HG03108 (cell line): ENCODE measurements around the gene PIGS.

Experiments
- ATAC-seq: cut with Tn5 transposase; IDR thresholded peaks from one replicate; pipeline ENCODE4 v1.9.1; 2021; ENCODE audit warnings: moderate library complexity; ENCODE audit not compliant: unreplicated experiment

The PIGS gene

DNA sequence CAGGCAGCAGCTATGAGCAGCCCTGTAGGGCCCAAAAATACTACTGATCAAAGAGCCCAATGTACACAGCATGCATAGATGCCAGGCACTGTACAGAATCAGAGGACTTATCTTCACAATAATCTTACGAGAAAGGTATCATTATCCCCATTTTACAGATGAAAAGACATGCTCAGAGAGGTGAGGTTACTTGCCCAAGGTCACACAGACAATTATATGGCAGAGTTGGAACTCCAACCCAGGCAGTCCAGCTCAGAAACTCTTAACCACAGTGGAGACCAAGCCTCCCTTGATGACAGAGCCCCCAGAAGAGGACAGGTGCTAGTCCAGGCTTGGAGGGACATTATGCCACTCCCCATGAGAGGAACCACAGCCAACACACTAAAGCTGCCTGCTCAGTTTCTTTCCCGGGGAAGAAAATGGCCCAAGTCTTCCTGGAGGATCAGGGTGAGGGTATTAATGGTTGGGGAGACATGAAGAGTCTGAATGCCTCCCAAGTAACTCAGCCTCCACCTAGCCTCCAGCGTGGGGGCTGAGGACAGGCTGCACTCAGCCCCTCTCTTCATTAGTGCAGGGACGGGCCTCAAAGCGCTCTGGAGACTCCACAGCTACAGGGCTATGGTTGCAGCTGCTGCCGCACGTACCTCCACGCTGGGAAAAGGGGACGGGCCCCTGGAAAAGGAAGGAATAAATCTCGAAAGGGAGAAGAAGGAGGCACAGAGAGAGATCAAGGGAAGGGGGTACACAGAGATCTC lies 19.7 kb downstream of the PIGS start:
- ATAC-seq, result no peak

DNA sequence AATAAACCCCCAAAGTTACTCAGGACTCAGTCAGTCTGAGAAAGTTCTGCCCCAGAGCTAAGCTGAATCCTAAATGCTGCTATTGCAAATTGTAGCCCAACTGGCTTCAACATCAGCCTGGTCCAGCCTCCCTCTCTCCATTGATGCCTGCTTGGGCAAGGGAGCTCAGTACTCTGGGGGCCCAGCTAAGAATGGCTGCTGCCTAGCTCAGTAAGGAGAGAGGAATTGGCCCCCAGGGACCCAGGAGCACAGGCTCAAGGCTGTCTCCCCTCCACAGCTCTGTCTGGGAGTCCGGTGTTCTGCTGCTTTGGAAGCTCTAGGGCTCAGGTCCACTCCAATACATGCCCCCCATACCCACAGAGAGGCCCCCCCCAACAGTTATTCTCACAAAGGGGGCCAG lies 20.5 kb downstream of the PIGS start:
- ATAC-seq, result no peak

DNA sequence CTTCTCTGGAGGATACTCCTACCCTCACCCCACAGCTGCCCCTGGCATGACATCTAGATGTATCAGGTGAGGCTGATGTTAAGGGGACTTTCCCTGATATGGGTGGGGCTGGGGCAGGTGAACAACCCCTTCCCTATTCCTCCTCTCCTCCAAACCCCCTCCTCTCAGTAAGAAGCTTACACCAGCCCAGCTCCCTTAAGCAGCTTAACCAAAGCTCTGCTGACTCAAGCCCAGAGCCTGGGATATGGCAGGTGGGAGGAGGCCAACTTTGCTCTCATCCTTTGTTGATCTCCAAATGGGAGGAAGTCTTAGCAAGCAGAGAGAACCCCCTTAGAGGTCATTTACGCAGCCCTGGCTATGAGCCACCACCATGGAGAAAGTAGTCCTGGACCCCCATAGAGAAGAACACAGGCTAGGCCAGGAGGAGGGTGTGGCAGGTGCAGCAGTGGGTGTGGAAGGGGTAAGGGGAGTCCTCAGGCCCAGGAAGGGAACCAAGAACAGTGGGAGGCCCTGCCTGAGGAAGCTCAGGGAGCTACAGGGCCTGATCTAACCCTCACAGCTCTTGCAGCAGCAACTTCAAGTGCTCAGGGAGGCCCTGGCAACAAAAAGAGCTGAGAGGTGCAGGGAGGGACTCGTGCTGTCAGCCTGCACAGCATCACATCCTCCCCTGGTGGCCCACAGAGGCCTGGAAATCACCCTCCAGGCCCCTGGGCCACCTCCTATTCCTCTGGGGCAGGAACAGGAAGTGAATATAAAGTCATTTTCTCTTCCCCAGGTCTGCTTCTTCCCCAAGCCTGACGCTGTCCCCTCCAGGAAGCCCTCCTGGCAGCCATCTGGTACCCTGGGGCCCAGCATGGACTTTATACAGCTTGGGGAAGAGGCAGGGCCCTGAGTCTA lies 21.8 kb downstream of the PIGS start:
- ATAC-seq, result peak; percentile 48

DNA sequence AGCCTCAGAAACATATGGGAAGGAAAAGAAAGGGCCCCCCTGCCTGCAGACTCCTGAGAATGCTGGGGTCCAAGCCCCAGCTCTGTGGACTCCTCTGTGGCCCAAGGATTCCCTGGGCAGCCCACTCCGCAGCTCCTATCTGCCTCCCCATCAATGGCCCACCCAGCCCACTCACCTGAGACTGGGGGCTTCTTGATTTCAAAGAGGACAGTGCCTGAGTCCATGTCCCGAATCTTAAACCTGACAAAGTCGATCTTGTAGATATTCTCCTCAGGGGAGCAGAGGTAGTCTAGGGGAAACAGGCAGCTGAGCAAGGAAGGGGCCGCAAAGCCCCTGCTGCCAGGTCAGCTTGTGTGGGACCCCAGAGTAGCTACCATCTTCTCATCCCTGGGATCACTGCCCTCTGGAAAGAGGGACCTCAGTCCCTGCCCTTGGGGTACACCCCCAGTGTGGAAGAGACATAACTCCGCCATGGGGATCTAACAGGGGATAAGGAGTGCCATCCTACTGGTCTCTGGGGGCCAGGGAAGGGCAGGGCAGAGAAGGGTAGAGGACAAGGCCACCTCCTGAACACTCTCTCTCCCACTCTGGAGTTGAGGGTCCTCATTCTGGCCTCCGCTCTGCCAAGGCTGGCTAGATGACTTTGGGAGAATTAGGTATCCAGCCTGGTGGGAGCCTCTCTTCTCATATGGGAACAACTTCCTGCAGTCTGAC lies 22.8 kb downstream of the PIGS start:
- ATAC-seq, result no peak

DNA sequence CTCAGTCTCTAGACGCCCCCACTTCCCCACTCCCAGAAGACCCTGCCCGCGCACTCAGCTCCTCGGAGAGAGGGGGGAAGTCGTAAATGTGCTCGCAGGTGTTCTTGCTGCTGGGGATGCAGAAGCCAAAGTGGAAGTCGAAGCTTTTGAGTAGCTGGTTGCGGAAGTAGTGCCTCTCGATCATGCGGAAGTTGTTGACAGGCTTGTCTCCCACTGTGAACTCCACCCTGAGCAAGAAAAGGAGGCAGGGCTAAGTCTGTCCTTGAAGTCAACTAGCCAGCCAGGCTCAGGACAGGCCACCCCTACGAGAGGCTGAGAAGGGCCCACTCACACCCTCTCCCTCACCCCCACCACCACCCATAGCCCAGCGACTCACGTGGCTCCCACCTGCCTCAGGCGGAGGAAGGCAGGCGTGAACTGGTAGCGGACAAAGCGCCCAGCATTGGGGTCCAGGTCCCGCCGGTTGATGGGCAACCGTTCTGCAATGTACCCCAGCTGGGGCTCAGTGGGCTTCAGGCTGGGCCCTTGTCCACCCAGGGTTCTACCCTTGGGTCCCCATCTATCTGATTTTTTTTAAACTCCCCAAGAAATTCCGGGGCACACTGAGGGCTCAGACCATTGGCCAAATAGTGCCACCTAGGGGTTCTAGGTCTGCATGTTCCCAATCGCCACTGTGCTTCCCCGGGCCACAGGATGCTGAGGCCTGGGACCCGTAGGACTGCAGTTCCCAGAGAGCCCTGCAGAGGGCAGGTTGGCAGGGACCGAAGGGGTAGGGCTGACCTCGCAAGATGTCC lies 23.5 kb downstream of the PIGS start:
- no peak for ATAC-seq

GRCh38 chr17:28547096-28547622 lies 24.2 kb downstream of the PIGS start:
- no peak for ATAC-seq

DNA sequence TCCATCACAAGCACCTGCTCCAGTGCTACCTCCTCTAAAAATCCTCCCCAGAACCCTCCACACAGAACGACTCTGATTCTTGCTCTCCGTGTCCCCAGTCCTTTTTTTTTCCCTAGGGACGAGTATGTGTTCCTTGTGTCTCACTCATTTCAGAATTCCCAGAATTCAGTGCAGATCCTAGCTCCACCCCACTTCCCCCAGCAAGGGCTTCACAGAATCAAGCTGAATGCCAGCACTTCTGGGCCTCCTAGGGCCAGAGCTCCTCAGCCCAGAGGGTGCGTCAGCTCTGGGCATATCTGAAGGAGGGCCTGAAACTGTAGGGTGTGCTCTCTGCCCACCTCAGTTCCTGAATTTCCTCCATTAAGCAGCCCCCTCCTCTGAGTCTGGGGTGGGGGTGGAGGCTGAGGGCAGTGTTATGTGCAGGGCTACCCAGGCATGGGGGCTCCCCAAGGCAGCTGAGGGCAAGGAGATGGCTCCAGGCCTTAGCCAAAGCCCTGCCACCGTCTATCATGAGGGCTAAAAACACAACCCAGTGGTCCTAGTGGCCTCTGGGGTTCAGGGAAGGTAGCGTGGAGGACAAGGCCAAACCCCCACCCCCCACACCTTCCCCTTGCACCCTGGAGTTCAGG lies 25.4 kb downstream of the PIGS start:
- no peak for ATAC-seq

DNA sequence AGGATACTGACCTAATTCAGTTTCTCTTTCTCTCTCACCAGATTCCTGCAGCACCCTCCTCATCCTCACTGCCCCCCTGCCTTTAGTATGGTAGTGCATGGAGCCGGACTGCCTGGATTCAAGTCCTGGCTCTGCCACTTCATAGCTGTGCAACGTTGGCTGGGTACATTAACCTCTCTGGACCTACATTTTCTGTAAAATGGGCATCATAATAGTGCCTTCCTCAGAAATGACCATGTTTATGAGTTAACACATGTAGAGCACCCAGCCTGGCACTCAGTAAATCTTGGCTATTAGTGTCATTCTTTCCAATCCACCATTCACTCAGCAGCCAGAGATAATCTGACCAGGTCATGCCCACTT lies 26.2 kb downstream of the PIGS start:
- ATAC-seq, result no peak

DNA sequence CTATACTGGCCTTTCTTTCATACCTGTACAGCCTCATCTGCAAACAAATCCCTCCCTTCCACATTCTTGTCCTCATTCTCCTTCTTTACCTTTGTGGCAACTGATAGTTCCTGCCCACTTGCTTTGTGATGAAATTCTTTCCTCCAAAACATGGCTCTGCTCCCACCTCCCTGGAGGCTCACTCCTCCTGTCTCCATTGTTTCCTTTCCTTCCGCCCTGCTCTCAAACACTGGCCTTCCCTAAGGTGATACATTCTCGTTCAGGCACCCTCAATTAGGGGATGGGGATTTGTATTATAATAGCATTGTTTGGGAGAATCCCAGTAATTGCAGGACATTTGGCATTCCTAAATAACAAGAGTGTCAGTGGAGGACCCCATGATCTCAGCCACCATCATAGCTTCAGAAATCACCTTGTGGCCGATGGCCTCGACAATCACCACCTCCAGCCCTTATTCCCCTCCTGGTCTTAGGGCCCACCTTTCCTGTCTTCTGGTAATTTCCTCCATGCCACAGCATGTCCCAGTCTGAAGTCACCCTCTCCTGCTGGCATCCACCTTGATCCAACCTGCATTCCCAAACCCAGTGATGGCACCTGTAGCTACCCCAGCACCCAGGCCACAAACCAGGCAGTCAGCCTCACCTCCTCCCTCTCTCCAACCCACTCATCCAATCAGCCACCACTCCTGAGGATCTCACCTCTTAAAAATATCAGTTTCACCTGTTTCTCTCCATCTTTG lies 26.8 kb downstream of the PIGS start:
- ATAC-seq, result no peak

DNA sequence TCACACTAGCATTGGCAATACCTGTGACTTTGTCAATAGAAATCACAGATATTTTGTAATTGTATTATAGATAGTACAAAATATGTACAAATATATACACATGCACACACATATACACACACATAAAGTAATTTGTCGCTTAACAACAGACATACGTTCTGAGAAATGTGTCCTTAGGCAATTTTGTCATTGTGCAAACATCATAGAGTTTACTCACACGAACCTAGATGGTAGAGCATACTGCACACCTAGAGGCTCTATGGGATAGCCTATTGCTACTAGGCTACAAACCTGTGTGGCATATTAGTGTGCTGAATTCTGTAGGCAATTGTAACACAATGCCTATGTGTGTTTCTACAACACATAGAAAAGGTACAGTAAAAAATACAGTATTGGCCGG lies 29.9 kb downstream of the PIGS start:
- no peak for ATAC-seq

DNA sequence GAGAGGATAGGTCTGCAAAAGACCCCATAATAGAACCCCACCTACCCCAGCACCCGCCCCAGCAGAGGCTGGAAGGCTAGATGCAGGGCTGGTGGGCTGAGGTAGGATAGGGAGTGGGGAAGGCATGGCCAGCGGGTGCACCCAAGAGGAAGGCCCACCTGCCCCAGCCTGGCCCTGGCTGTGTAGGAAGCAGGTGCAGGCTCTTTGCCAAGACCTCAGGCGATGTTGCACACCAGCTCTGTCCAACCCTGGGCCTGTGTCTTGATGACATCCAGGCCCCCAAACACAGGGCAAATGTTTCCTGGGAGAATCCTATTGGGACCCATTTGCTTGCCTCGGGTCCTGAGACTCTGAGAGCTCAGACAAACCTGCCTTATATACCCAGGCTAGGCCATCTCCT lies 31.1 kb downstream of the PIGS start:
- no peak for ATAC-seq

DNA sequence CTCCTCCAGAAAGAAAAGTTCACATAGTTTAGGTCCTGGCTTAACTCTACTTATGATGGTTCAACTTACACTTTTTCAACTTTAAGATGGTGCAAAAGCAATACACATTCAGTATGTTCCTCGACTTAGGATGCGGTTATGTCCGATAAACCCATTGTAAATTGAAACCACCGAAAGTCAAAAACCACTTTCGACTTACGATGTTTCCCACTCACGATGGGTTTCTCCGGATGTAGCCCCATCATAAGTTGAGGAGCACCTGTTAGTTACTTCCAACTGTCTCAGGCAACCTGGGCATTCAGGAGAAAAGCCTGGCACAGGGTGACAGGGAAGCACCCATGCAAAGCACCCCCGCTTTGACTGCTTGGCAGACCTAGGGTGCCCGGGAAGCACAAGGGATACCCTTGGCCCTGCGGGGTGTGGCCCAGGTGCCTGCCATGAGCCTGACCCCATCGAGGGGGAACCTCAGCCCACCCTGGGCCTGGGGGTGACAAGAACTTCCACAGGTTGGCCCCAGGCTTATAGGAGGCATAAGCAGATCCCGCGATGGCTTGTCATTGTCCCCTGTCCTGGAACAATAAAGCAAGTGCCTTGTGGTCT lies 32.9 kb downstream of the PIGS start:
- no peak for ATAC-seq

DNA sequence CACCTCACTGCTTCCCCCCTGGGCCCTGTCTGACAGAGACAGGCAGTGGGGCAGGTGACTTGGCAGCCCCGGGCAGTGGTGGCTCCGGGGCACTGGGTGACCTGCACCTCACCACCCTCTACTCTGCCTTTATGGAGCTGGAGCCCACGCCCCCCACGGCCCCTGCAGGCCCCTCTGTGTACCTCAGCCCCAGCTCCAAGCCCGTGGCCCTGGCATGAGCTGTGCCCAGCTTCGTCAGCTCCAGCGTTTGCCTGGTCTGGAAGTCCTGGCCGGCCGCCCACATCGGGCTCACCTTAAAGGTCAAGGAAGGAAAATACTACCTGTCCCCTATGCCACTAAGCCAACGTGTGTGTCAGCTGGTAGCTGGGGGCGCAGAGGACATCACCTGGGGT lies 34.1 kb downstream of the PIGS start:
- no peak for ATAC-seq

- no peak for ATAC-seq
Observed at GRCh38 chr17:28536532-28537218, 34.6 kb downstream of the PIGS start.

- ATAC-seq, result no peak
Observed at GRCh38 chr17:28534740-28535375, 36.5 kb downstream of the PIGS start.

GRCh38 chr17:28533091-28533807 lies 38.1 kb downstream of the PIGS start:
- ATAC-seq, result no peak
